GM21515 (cell line): ENCODE data around the gene ITPR2.
"Not testable (repeated sequence)": the region's sequence is repeated elsewhere in the genome, so short reads cannot be mapped to it uniquely, and the experiment has no call there.

Experiments used
- ATAC-seq: cut with Tn5 transposase; IDR thresholded peaks from one replicate; pipeline ENCODE4 v1.9.1; 2021; ENCODE audit not compliant: unreplicated experiment

ITPR2 gene

GRCh38 chr12:26473291-26473690 lies 359.7 kb downstream of the ITPR2 start:
- peak; percentile 87 for ATAC-seq

- ATAC-seq = peak; percentile 80
These were observed 361.4 kb downstream of the ITPR2 start for GRCh38 chr12:26471560-26471959.

GRCh38 chr12:26469421-26470180 lies 363.4 kb downstream of the ITPR2 start:
- no peak for ATAC-seq

- ATAC-seq = no peak
These were observed 365.6 kb downstream of the ITPR2 start for GRCh38 chr12:26467351-26467750.

GRCh38 chr12:26466726-26467125 lies 366.3 kb downstream of the ITPR2 start:
- no peak for ATAC-seq

- no peak for ATAC-seq
These were observed 367.4 kb downstream of the ITPR2 start for GRCh38 chr12:26465419-26466097.

- no peak for ATAC-seq
These were observed 371.2 kb downstream of the ITPR2 start for GRCh38 chr12:26461776-26462175.

- ATAC-seq = no peak
These were observed 372.6 kb downstream of the ITPR2 start for GRCh38 chr12:26460361-26460760.

GRCh38 chr12:26455936-26456574 lies 376.9 kb downstream of the ITPR2 start:
- ATAC-seq = no peak

GRCh38 chr12:26453246-26453645 lies 379.7 kb downstream of the ITPR2 start:
- ATAC-seq = no peak

GRCh38 chr12:26452511-26452910 lies 380.5 kb downstream of the ITPR2 start:
- no peak for ATAC-seq

GRCh38 chr12:26451763-26452162 lies 381.2 kb downstream of the ITPR2 start:
- ATAC-seq = no peak

- ATAC-seq = no peak
These were observed 387.1 kb downstream of the ITPR2 start for GRCh38 chr12:26445909-26446308.

GRCh38 chr12:26443309-26443708 lies 389.7 kb downstream of the ITPR2 start:
- ATAC-seq = no peak

GRCh38 chr12:26441434-26441833 lies 391.6 kb downstream of the ITPR2 start:
- ATAC-seq = no peak

- ATAC-seq = no peak
These were observed 398.0 kb downstream of the ITPR2 start for GRCh38 chr12:26435069-26435404.

GRCh38 chr12:26434299-26435068 lies 398.5 kb downstream of the ITPR2 start:
- peak; percentile 59 for ATAC-seq

GRCh38 chr12:26433701-26434100 lies 399.3 kb downstream of the ITPR2 start:
- not testable (repeated sequence) for ATAC-seq

GRCh38 chr12:26431211-26431610 lies 401.8 kb downstream of the ITPR2 start:
- ATAC-seq = no peak

- not testable (repeated sequence) for ATAC-seq
These were observed 402.4 kb downstream of the ITPR2 start for GRCh38 chr12:26430596-26430995.

- no peak for ATAC-seq
These were observed 403.8 kb downstream of the ITPR2 start for GRCh38 chr12:26429070-26429691.
